ENCODE results near the gene THEM4. TPM values are rescaled to one million over a fixed set of nuclear protein-coding genes. Genes with fewer than 3 reads are reported as not detected.

Gene THEM4
- total and polyA plus RNA-seq, 2 experiments from 2014 or later, result 20.2 to 24.8 TPM

GRCh38 chr1:151871284-151872030 lies 37.9 kb downstream of the THEM4 start:
- DNase-seq (ENCODE audit: low spot score), result no peak
- Histone ChIP-seq H4K20me1 (ENCODE audit: insufficient read depth, poor library complexity, severe bottlenecking) (no peaks in the 10 kb centered on the region), H3K4me3 (no peak overlapping the region), H3K9me2 (replicated peaks; ENCODE audit: insufficient read depth) (no peaks in the 10 kb centered on the region), H3K9me3 (ENCODE audit: low read depth) (no peaks in the 10 kb centered on the region), H3K27me3 (no peaks in the 10 kb centered on the region), H3K27ac (no peak overlapping the region), H2AFZ (no peak overlapping the region), H3K36me3 (replicated peaks; ENCODE audit: insufficient read depth, low read depth) (no peaks in the 10 kb centered on the region), H3K79me2 (no peaks in the 10 kb centered on the region), H3K4me1 (ENCODE audit: insufficient read depth) (no peaks in the 10 kb centered on the region), H3K4me2 (no peak overlapping the region)
- WGBS (ENCODE audit: low lambda C conversion rate, missing lambda C conversion rate), result 71% methylated on average over 5 of the region's 5 CpGs
- TF ChIP-seq CTCF (IDR thresholded peaks at IDR 0.05; ENCODE audit: poor library complexity) (no peak), EZH2phosphoT487 (IDR thresholded peaks at IDR 0.05; ENCODE audit: low read depth, severe bottlenecking, unreplicated experiment) (no peak)

- DNase-seq (ENCODE audit: low spot score), result no peak
- H3K4me1 ChIP-seq (ENCODE audit: insufficient read depth), result no peaks in the 10 kb centered on the region
- no peaks in the 10 kb centered on the region for H3K79me2 ChIP-seq
- 52% methylated on average over 3 of the region's 3 CpGs for WGBS (ENCODE audit: low lambda C conversion rate, missing lambda C conversion rate)
- H3K9me2 ChIP-seq (replicated peaks; ENCODE audit: insufficient read depth), result no peaks in the 10 kb centered on the region
- H3K27ac ChIP-seq, result no peak overlapping the region
- H3K27me3 ChIP-seq, result no peaks in the 10 kb centered on the region
- H3K36me3 ChIP-seq (replicated peaks; ENCODE audit: insufficient read depth, low read depth), result no peaks in the 10 kb centered on the region
- H2AFZ ChIP-seq, result no peak overlapping the region
- no peaks in the 10 kb centered on the region for H3K9me3 ChIP-seq (ENCODE audit: low read depth)
- H3K4me3 ChIP-seq, result no peak overlapping the region
- H4K20me1 ChIP-seq (ENCODE audit: insufficient read depth, poor library complexity, severe bottlenecking), result no peaks in the 10 kb centered on the region
- H3K4me2 ChIP-seq, result no peak overlapping the region
- TF ChIP-seq CTCF (IDR thresholded peaks at IDR 0.05; ENCODE audit: poor library complexity), result no peak
- no peak for TF ChIP-seq EZH2phosphoT487 (IDR thresholded peaks at IDR 0.05; ENCODE audit: low read depth, severe bottlenecking, unreplicated experiment)
- no peak for TF ChIP-seq EZH2 (IDR thresholded peaks at IDR 0.05; ENCODE audit: borderline replicate concordance)
Observed at GRCh38 chr1:151868486-151868885, 40.8 kb downstream of the THEM4 start.

- WGBS (ENCODE audit: low lambda C conversion rate, missing lambda C conversion rate), result 88% methylated on average over 7 of the region's 7 CpGs
- Histone ChIP-seq H3K4me2 (no peak overlapping the region), H3K27ac (no peak overlapping the region)
Observed at GRCh38 chr1:151867765-151868411, 41.4 kb downstream of the THEM4 start.

More at GRCh38 chr1:151867765-151868411, 41.4 kb downstream of the THEM4 start:
- no peak for DNase-seq (ENCODE audit: low spot score)
- TF ChIP-seq EZH2 (IDR thresholded peaks at IDR 0.05; ENCODE audit: borderline replicate concordance) (no peak), EZH2phosphoT487 (IDR thresholded peaks at IDR 0.05; ENCODE audit: low read depth, severe bottlenecking, unreplicated experiment) (no peak), CTCF (IDR thresholded peaks at IDR 0.05; ENCODE audit: poor library complexity) (no peak)
- Histone ChIP-seq H3K36me3 (replicated peaks; ENCODE audit: insufficient read depth, low read depth) (no peaks in the 10 kb centered on the region), H3K9me3 (ENCODE audit: low read depth) (no peaks in the 10 kb centered on the region), H3K4me1 (ENCODE audit: insufficient read depth) (no peaks in the 10 kb centered on the region), H2AFZ (no peak overlapping the region), H3K9me2 (replicated peaks; ENCODE audit: insufficient read depth) (no peaks in the 10 kb centered on the region), H3K79me2 (no peaks in the 10 kb centered on the region), H4K20me1 (ENCODE audit: insufficient read depth, poor library complexity, severe bottlenecking) (no peaks in the 10 kb centered on the region), H3K27me3 (no peaks in the 10 kb centered on the region), H3K4me3 (no peak overlapping the region)

Measured in hepatocyte (in vitro differentiated cells).